Neural cell (in vitro differentiated cells): ENCODE data around the gene PRKCA. TPM values are rescaled to one million over a fixed set of nuclear protein-coding genes. Genes with fewer than 3 reads are reported as not detected.

Source experiments
- H2AFZ ChIP-seq: fragments of 200-600, 300-800 bp; sonication (generic), shearing (Covaris generic); 2 replicates; pipeline ENCODE4 v1.6.0; 2014; ENCODE audit warnings: low read depth, mild to moderate bottlenecking, antibody characterized with exemption, low read length, moderate library complexity
- H3F3A ChIP-seq: fragments of 200-600 bp; shearing (Covaris generic); 2 replicates; pipeline ENCODE4 v1.6.1; 2016; ENCODE audit warnings: mild to moderate bottlenecking, moderate library complexity, mixed read lengths, antibody characterized with exemption, low read length; ENCODE audit not compliant: insufficient read depth, poor library complexity, severe bottlenecking
- H3K27ac ChIP-seq: fragments of 200-600, 300-800 bp; sonication (generic), shearing (Covaris generic); 2 replicates; pipeline ENCODE4 v1.5.1; 2014; ENCODE audit warnings: mild to moderate bottlenecking, low read length, moderate library complexity
- H3K27me3 ChIP-seq: fragments of 300-800, 200-600 bp; sonication (generic), shearing (Covaris generic); 2 replicates; pipeline ENCODE4 v1.6.0; 2014; ENCODE audit warnings: mild to moderate bottlenecking, low read depth, low read length, moderate library complexity; ENCODE audit not compliant: insufficient read depth
- H3K36me3 ChIP-seq: fragments of 300-800, 200-600 bp; sonication (generic), shearing (Covaris generic); 2 replicates; pipeline ENCODE4 v1.5.1; 2014; ENCODE audit warnings: mild to moderate bottlenecking, antibody characterized with exemption, low read length, moderate library complexity; ENCODE audit not compliant: insufficient read depth
- H3K4me2 ChIP-seq: fragments of 300-800, 200-600 bp; sonication (generic), shearing (Covaris generic); 2 replicates; pipeline ENCODE4 v1.6.0; 2014; ENCODE audit warnings: mild to moderate bottlenecking, low read length
- H3K4me3 ChIP-seq: fragments of 300-800, 200-600 bp; sonication (generic), shearing (Covaris generic); 2 replicates; pipeline ENCODE4 v1.5.1; 2014; ENCODE audit warnings: mild to moderate bottlenecking, low read length, moderate library complexity
- H3K79me2 ChIP-seq: fragments of 200-600 bp; shearing (Covaris generic); replicated peaks from 2 replicates; pipeline ENCODE4 v1.6.0; 2014; ENCODE audit warnings: mild to moderate bottlenecking, low read length, moderate library complexity; ENCODE audit not compliant: insufficient read depth
- H3K9ac ChIP-seq: fragments of 300-800, 200-600 bp; sonication (generic), shearing (Covaris generic); 2 replicates; pipeline ENCODE4 v1.6.1; 2016; ENCODE audit warnings: mild to moderate bottlenecking, low read length, mixed read lengths
- H3K9me2 ChIP-seq: fragments of 200-600 bp; shearing (Covaris generic); 2 replicates; pipeline ENCODE4 v1.6.1; 2016; ENCODE audit warnings: mild to moderate bottlenecking, low read length, mixed read lengths; ENCODE audit not compliant: insufficient read depth
- H3K9me3 ChIP-seq: fragments of 200-600, 300-800 bp; sonication (generic), shearing (Covaris generic); 2 replicates; pipeline ENCODE4 v1.6.1; 2016; ENCODE audit warnings: mild to moderate bottlenecking, mixed run types, low read length, moderate library complexity, mixed read lengths
- H4K20me1 ChIP-seq: fragments of 200-600 bp; shearing (Covaris generic); 2 replicates; pipeline ENCODE4 v1.6.1; 2016; ENCODE audit warnings: mild to moderate bottlenecking, mixed run types; ENCODE audit not compliant: insufficient read depth
- CTCF ChIP-seq: fragments of 450-650 bp; IDR thresholded peaks from 2 replicates; pipeline ENCODE4 v1.5.1; 2014; ENCODE audit warnings: antibody characterized with exemption, mild to moderate bottlenecking, moderate library complexity; ENCODE audit not compliant: poor library complexity, severe bottlenecking
- EP300 ChIP-seq: fragments of 450-650 bp; conservative IDR thresholded peaks from 2 replicates; pipeline ENCODE4 v1.6.1; 2014; ENCODE audit warnings: antibody characterized with exemption, mild to moderate bottlenecking, moderate library complexity; ENCODE audit not compliant: poor library complexity, severe bottlenecking
- EZH2 ChIP-seq: fragments of 200-600, 300-800 bp; shearing (Covaris generic), sonication (generic); IDR thresholded peaks from 2 replicates; pipeline ENCODE4 v1.6.1; 2014; ENCODE audit warnings: antibody characterized with exemption, low read length, borderline replicate concordance, mild to moderate bottlenecking; ENCODE audit not compliant: insufficient read depth, poor library complexity, severe bottlenecking
- MXI1 ChIP-seq: fragments of 450-650 bp; conservative IDR thresholded peaks from 2 replicates; pipeline ENCODE4 v1.6.1; 2014; ENCODE audit warnings: antibody characterized with exemption, mild to moderate bottlenecking; ENCODE audit not compliant: poor library complexity, severe bottlenecking
- POLR2AphosphoS5 ChIP-seq: IDR thresholded peaks from 2 replicates; pipeline ENCODE4 v1.6.1; 2012
- RAD21 ChIP-seq: fragments of 450-650 bp; conservative IDR thresholded peaks from 2 replicates; pipeline ENCODE4 v1.6.1; 2014; ENCODE audit warnings: antibody characterized with exemption, mild to moderate bottlenecking, moderate library complexity
- SMC3 ChIP-seq: fragments of 450-650 bp; conservative IDR thresholded peaks from 2 replicates; pipeline ENCODE4 v1.6.1; 2014; ENCODE audit warnings: antibody characterized with exemption, mild to moderate bottlenecking, moderate library complexity; ENCODE audit not compliant: poor library complexity
- TAF1 ChIP-seq: IDR thresholded peaks from 2 replicates; pipeline ENCODE4 v1.6.1; 2012; ENCODE audit warnings: low read depth
- polyA plus RNA-seq: library from polyadenylated mRNA; depleted of rRNA; stranded (reverse); fragments of >200 nt; gene quantifications from 2 replicates; pipeline ENCODE4 v1.2.3, GENCODE V29; 2014
- TF ChIP-seq, protein P1 (sequence below): IDR thresholded peaks from 2 replicates; pipeline ENCODE4 v1.6.1; 2012; ENCODE audit warnings: borderline replicate concordance

Gene PRKCA
- polyA plus RNA-seq, 1 donor from 2014 or later, result 5.9 TPM

GRCh38 chr17:66307257-66307656, 4.8 kb downstream of the PRKCA start:
- no peaks in the 10 kb centered on the region for H3K9me2 ChIP-seq
- no peak overlapping the region for H3K4me2 ChIP-seq
- TF ChIP-seq RAD21 (no peak), MXI1 (no peak), EZH2 (no peak), POLR2AphosphoS5 (no peak), EP300 (no peak), SMC3 (no peak), TAF1 (no peak), CTCF (no peak)
- TF ChIP-seq, protein P1, sequence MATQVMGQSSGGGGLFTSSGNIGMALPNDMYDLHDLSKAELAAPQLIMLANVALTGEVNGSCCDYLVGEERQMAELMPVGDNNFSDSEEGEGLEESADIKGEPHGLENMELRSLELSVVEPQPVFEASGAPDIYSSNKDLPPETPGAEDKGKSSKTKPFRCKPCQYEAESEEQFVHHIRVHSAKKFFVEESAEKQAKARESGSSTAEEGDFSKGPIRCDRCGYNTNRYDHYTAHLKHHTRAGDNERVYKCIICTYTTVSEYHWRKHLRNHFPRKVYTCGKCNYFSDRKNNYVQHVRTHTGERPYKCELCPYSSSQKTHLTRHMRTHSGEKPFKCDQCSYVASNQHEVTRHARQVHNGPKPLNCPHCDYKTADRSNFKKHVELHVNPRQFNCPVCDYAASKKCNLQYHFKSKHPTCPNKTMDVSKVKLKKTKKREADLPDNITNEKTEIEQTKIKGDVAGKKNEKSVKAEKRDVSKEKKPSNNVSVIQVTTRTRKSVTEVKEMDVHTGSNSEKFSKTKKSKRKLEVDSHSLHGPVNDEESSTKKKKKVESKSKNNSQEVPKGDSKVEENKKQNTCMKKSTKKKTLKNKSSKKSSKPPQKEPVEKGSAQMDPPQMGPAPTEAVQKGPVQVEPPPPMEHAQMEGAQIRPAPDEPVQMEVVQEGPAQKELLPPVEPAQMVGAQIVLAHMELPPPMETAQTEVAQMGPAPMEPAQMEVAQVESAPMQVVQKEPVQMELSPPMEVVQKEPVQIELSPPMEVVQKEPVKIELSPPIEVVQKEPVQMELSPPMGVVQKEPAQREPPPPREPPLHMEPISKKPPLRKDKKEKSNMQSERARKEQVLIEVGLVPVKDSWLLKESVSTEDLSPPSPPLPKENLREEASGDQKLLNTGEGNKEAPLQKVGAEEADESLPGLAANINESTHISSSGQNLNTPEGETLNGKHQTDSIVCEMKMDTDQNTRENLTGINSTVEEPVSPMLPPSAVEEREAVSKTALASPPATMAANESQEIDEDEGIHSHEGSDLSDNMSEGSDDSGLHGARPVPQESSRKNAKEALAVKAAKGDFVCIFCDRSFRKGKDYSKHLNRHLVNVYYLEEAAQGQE, result no peak
- peaks cover 23% of the 10 kb centered on the region for H3K27me3 ChIP-seq
- H2AFZ ChIP-seq, result no peak overlapping the region
- no peaks in the 10 kb centered on the region for H3F3A ChIP-seq
- no peaks in the 10 kb centered on the region for H3K9me3 ChIP-seq
- no peaks in the 10 kb centered on the region for H3K36me3 ChIP-seq
- H3K27ac ChIP-seq, result no peak overlapping the region
- H4K20me1 ChIP-seq, result no peaks in the 10 kb centered on the region
- H3K79me2 ChIP-seq, result no peaks in the 10 kb centered on the region
- H3K4me3 ChIP-seq, result no peak overlapping the region
- no peak overlapping the region for H3K9ac ChIP-seq

- H3K4me3 ChIP-seq, result no peak overlapping the region
- H4K20me1 ChIP-seq, result no peaks in the 10 kb centered on the region
- no peaks in the 10 kb centered on the region for H3K9me3 ChIP-seq
- no peak overlapping the region for H2AFZ ChIP-seq
- no peaks in the 10 kb centered on the region for H3F3A ChIP-seq
- H3K27ac ChIP-seq, result no peak overlapping the region
- H3K4me2 ChIP-seq, result no peak overlapping the region
- H3K9ac ChIP-seq, result no peak overlapping the region
- no peaks in the 10 kb centered on the region for H3K9me2 ChIP-seq
- H3K79me2 ChIP-seq, result no peaks in the 10 kb centered on the region
- TF ChIP-seq EZH2, result no peak
- no peak for TF ChIP-seq SMC3
- TF ChIP-seq, protein P1, result no peak
- no peak for TF ChIP-seq POLR2AphosphoS5
- no peak for TF ChIP-seq EP300
- TF ChIP-seq RAD21, result no peak
- no peak for TF ChIP-seq MXI1
- TF ChIP-seq TAF1, result no peak
- no peaks in the 10 kb centered on the region for H3K36me3 ChIP-seq
- peaks cover 23% of the 10 kb centered on the region for H3K27me3 ChIP-seq
Measured at GRCh38 chr17:66308856-66309255, 6.4 kb downstream of the PRKCA start.
